WERI-Rb-1 (cell line): Measurements from ENCODE around the gene UBE2QL1.

Experiments
- DNase-seq: peaks from one replicate; pipeline ENCODE4 v3.0.0-alpha.2; 2020
- H3K27ac ChIP-seq: fragments of 250-450 bp; sonication (Bioruptor Pico); 2 replicates; pipeline ENCODE4 v1.5.1; 2020; ENCODE audit warnings: mild to moderate bottlenecking, moderate library complexity
- H3K27me3 ChIP-seq: fragments of 250-450 bp; sonication (Bioruptor Pico); 2 replicates; pipeline ENCODE4 v1.5.1; 2021; ENCODE audit warnings: mild to moderate bottlenecking, low read depth, moderate library complexity; ENCODE audit not compliant: insufficient read depth, severe bottlenecking
- H3K36me3 ChIP-seq: fragments of 250-450 bp; sonication (Bioruptor Pico); 2 replicates; pipeline ENCODE4 v1.5.1; 2020; ENCODE audit warnings: mild to moderate bottlenecking, moderate library complexity
- H3K4me3 ChIP-seq: 2 replicates; pipeline ENCODE4 v1.5.1; 2011; ENCODE audit warnings: low read depth, mild to moderate bottlenecking, control low read depth, low read length
- H3K9me3 ChIP-seq: fragments of 250-450 bp; sonication (Bioruptor Pico); 2 replicates; pipeline ENCODE4 v1.5.1; 2021; ENCODE audit warnings: mild to moderate bottlenecking, moderate library complexity; ENCODE audit not compliant: severe bottlenecking
- CTCF ChIP-seq: IDR thresholded peaks from 2 replicates; pipeline ENCODE4 v1.5.1; 2011; ENCODE audit warnings: low read depth, mild to moderate bottlenecking, control low read depth, inconsistent platforms, low read length

UBE2QL1 gene

GRCh38 chr5:6464441-6464840, 15.8 kb downstream of the UBE2QL1 start:
- Histone ChIP-seq H3K27me3 (no peaks in the 10 kb centered on the region), H3K4me3 (no peak overlapping the region), H3K9me3 (no peaks in the 10 kb centered on the region), H3K27ac (no peak overlapping the region), H3K36me3 (no peaks in the 10 kb centered on the region)
- DNase-seq, result no peak
- TF ChIP-seq CTCF, result no peak

- Histone ChIP-seq H3K27ac (no peak overlapping the region), H3K27me3 (no peaks in the 10 kb centered on the region), H3K4me3 (no peak overlapping the region), H3K9me3 (no peaks in the 10 kb centered on the region), H3K36me3 (no peaks in the 10 kb centered on the region)
- no peak for DNase-seq
- TF ChIP-seq CTCF, result no peak
Measured at GRCh38 chr5:6465831-6466790, 17.5 kb downstream of the UBE2QL1 start.

GRCh38 chr5:6466975-6467567, 18.4 kb downstream of the UBE2QL1 start:
- Histone ChIP-seq H3K27me3 (no peaks in the 10 kb centered on the region), H3K36me3 (no peaks in the 10 kb centered on the region), H3K9me3 (no peaks in the 10 kb centered on the region), H3K27ac (no peak overlapping the region), H3K4me3 (no peak overlapping the region)
- DNase-seq, result no peak
- no peak for TF ChIP-seq CTCF

- Histone ChIP-seq H3K27me3 (no peaks in the 10 kb centered on the region), H3K9me3 (no peaks in the 10 kb centered on the region), H3K36me3 (no peaks in the 10 kb centered on the region), H3K4me3 (no peak overlapping the region), H3K27ac (no peak overlapping the region)
- no peak for DNase-seq
- no peak for TF ChIP-seq CTCF
Measured at GRCh38 chr5:6467591-6467990, 18.9 kb downstream of the UBE2QL1 start.

- Histone ChIP-seq H3K4me3 (no peak overlapping the region), H3K27ac (no peak overlapping the region), H3K36me3 (no peaks in the 10 kb centered on the region), H3K27me3 (no peaks in the 10 kb centered on the region), H3K9me3 (no peaks in the 10 kb centered on the region)
- no peak for TF ChIP-seq CTCF
- no peak for DNase-seq
Measured at GRCh38 chr5:6468104-6468503, 19.4 kb downstream of the UBE2QL1 start.
